AG09309 (cell line): ENCODE results near the gene GPR63.
A peak's percentile ranks its signal among the peaks of the same experiment; 100 is the strongest.
"Not testable (repeated sequence)": the region's sequence is repeated elsewhere in the genome, so short reads cannot be mapped to it uniquely, and the experiment has no call there.

Experiments used
- DNase-seq: peaks from one replicate; pipeline ENCODE4 v3.0.0-alpha.2; 2010; ENCODE audit warnings: low read depth
- H3K4me3 ChIP-seq: 2 replicates; pipeline ENCODE4 v1.5.1; 2011; ENCODE audit warnings: mild to moderate bottlenecking, low read depth, low read length, moderate library complexity; ENCODE audit not compliant: control insufficient read depth
- TF ChIP-seq, protein P1 (sequence below): IDR thresholded peaks from 2 replicates; pipeline ENCODE4 v1.5.1; 2011; ENCODE audit warnings: mild to moderate bottlenecking, low read depth, low read length, inconsistent platforms; ENCODE audit not compliant: insufficient read depth, control insufficient read depth; ENCODE audit errors: missing control alignments

The GPR63 gene, protein sequence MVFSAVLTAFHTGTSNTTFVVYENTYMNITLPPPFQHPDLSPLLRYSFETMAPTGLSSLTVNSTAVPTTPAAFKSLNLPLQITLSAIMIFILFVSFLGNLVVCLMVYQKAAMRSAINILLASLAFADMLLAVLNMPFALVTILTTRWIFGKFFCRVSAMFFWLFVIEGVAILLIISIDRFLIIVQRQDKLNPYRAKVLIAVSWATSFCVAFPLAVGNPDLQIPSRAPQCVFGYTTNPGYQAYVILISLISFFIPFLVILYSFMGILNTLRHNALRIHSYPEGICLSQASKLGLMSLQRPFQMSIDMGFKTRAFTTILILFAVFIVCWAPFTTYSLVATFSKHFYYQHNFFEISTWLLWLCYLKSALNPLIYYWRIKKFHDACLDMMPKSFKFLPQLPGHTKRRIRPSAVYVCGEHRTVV

DNA sequence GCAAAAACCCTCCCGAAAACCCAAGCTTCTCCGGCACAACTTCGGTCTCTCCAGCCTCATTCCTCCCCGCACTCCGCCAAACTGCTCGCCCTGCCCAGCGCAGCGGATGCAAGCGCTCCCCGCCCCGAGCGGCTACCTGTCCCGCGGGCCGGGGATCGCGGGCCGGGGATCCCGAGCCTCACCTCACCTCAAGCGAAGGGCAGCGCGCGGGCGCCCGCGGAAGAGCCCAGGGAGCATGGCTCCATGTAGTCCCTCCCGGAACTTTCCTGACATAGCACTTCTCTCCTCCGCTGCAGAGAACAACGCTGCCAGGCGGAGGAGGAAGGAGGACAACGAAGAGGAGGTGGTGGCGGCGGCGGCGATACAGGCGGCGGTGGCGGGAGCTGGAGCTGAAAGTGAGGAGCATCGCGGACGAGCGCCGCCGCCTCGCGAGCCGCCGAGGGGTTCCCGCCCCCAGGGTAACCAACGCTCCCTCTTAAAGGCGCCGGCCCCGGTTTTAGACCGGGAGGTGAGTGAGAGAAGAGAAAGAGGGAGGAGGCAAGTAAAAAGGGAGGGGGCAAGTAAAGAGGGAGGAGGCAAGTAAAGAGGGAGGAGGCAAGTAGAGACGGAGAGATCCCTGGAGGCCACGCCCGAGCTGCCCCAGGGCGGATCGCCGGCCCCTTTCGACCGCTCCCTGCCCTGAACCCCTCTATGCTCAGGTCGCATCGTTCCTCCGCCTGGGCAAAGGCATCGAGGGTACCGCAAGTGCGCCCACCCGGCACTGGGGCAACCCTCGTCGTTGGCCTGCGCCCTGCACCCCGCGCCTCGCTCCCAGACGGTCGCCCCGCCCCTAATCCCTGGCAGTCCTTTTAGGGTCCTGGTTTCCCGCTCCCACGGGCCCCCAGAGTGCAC is at the start of gene GPR63:
Gene GPR63, minus strand, starts transcription at position 397 of the 891 bp plus-strand sequence. CDS start 37,746 bp downstream, outside the sequence.
- no peak for DNase-seq
- peak within 1 kb of the TSS; percentile 54 for H3K4me3 ChIP-seq
- TF ChIP-seq, protein P1, sequence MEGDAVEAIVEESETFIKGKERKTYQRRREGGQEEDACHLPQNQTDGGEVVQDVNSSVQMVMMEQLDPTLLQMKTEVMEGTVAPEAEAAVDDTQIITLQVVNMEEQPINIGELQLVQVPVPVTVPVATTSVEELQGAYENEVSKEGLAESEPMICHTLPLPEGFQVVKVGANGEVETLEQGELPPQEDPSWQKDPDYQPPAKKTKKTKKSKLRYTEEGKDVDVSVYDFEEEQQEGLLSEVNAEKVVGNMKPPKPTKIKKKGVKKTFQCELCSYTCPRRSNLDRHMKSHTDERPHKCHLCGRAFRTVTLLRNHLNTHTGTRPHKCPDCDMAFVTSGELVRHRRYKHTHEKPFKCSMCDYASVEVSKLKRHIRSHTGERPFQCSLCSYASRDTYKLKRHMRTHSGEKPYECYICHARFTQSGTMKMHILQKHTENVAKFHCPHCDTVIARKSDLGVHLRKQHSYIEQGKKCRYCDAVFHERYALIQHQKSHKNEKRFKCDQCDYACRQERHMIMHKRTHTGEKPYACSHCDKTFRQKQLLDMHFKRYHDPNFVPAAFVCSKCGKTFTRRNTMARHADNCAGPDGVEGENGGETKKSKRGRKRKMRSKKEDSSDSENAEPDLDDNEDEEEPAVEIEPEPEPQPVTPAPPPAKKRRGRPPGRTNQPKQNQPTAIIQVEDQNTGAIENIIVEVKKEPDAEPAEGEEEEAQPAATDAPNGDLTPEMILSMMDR = no peak

DNA sequence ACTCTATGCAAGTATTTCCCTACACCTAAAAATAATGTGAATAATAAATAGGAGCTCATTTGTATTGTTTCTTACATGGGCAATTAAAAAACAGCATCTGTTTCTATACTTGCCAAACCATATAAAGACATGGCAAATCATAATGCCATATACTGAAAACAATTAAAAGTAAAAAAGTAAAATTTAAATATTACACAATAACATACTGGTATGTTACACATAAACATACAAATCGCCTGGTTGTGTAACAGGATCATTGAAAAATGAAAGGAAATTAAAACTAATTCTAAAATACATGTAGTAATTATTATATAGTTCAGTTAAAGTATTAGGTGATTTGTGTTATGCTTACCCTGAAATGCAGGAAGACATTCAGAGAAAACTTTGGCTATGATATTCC is 49.2 kb upstream of the GPR63 start:
- TF ChIP-seq, protein P1 = no peak
- no peak for DNase-seq
- H3K4me3 ChIP-seq = no peak overlapping the region

DNA sequence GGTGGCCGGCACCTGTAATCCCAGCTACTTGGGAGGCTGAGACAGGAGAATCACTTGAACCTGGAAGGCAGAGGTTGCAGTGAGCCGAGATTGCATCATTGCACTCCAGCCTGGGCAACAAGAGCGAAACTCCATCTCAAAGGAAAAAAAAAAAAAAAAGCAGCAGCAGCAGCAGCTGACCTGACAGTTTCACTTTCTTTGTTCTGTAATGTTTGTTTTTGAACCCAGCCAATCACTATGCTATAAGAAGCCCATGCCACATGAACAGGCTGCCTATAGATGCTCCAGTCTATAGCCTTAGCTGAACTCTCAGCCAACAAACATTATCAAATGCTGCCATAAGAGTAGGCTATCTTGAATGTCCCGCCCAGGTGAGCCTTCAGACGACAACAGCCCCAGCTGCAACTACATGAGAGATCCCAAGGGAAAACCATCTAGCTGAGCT is 47.9 kb upstream of the GPR63 start:
- DNase-seq, H3K4me3 ChIP-seq: not testable (repeated sequence)

DNA sequence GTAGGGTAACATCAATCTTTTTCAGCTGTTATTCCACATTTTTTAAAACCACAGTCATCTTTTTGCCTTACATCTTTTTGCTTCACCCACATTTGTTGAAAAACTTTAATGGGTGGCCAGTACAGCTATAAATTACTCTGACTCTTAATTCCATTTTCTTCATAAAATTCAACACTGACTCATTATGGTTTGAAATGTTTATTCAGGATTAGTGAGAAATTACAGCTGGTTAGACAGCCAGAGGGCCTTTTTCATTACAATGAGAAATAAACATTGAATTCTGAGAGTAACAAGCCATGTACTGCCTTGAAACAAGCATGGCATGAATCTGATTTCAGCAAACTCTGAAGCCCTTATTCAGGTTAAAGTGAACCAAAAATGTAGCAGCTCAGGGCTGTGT is 40.9 kb upstream of the GPR63 start:
- no peak for DNase-seq
- TF ChIP-seq, protein P1 = no peak
- no peak overlapping the region for H3K4me3 ChIP-seq

DNA sequence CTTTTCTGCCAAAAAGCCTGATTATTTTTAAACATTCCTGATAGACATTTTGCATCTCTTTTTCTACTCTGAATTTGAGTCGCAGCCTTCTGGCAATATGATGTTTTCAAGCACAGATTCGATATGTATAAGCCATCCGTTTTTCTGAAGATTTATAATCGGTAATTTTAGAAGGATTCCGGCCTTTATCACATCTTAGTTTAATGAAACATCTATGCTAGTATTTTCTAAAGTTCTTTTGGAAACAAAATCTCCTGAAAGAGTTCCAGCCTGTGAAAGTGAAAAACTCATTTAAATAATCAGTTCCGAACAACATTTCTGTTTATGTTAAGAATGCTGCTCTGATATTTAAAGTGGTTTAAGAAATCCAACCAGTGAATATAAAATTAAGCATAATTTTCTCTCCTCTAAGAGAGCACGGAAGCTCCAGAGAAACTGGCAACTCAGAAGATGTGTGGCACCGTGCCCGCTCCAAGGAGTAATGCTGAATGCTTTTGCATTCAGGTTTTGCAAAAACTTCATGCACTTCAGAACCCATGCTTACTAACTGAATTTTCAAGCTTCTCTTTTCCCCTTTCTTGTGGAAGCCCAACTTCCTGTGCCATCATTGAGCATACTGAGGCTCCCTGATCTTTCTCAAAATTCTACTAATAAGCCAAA is 39.7 kb upstream of the GPR63 start:
- no peak for DNase-seq
- H3K4me3 ChIP-seq = no peak overlapping the region
- TF ChIP-seq, protein P1 = no peak

DNA sequence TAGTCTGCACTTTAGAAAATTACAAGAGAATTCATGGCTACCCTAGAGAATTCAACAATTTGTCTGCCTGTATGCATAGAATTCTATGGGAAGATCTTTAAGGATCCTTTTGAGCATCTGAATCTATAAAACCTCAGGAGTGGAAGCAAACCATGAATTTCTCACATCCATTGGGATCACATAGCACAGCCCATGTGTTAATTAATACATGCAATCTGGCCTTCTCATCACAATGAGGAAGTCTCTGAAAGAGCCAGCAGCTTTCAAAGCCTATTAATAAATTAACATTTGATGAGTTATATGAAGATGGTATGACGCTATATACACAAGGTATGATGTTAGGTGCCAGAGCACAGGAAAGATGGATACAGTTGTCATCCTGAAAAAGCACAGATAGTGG is 35.7 kb upstream of the GPR63 start:
- H3K4me3 ChIP-seq = no peak overlapping the region
- TF ChIP-seq, protein P1 = no peak
- DNase-seq = no peak
